Hair follicular keratinocyte (primary cell): Measurements from ENCODE around the gene IFI6. TPM values are rescaled to one million over a fixed set of nuclear protein-coding genes. Genes with fewer than 3 reads are reported as not detected.

Source experiments
- total RNA-seq: library from RNA; depleted of rRNA; stranded (reverse); fragments of >200 nt; gene quantifications from 2 replicates; pipeline ENCODE4 v1.2.3, GENCODE V29; 2015

IFI6 gene
- total RNA-seq = 9.5 and 30.0 TPM in 2 replicates

GRCh38 chr1:27671964-27672749 lies at the start of gene IFI6:
IFI6 (minus strand) TSS chr1:27672192; CDS start chr1:27669314, 2,878 bp downstream.

GRCh38 chr1:27634985-27635367 lies 37.0 kb downstream of the IFI6 start, which contains the start of gene FGR:
FGR (minus strand) TSS chr1:27635185; CDS start chr1:27623916, 11,269 bp downstream.

Other genes with a start within 250 kb of the IFI6 start
- gene WASF2, start 182.0 kb downstream of the IFI6 start, total RNA-seq = 20.8 and 33.3 TPM in 2 replicates
- 7.3 and 8.4 TPM in 2 replicates for gene AHDC1, start 68.0 kb downstream of the IFI6 start, total RNA-seq
- gene FGR, start 37.0 kb downstream of the IFI6 start, total RNA-seq = 0.23 TPM in 1 of 2 replicates, not detected in the other
- gene FAM76A, start 53.8 kb upstream of the IFI6 start, total RNA-seq = 10.3 and 13.4 TPM in 2 replicates
- 20.2 and 28.3 TPM in 2 replicates for gene STX12, start 101.0 kb upstream of the IFI6 start, total RNA-seq
- gene PPP1R8, start 158.6 kb upstream of the IFI6 start, total RNA-seq = 28.7 and 41.9 TPM in 2 replicates
- 3.6 and 9.0 TPM in 2 replicates for gene THEMIS2, start 200.4 kb upstream of the IFI6 start, total RNA-seq
- 27.3 and 31.9 TPM in 2 replicates for gene RPA2, start 242.4 kb upstream of the IFI6 start, total RNA-seq